Heart left ventricle (tissue), 16 donors: Measurements from ENCODE around the gene MYOF. TPM values are rescaled to one million over a fixed set of nuclear protein-coding genes. Genes with fewer than 3 reads are reported as not detected.

Experiments used
- ATAC-seq, 4 donors: fragments of 200-7000 bp; cut with Tn5 transposase; one replicate each; pipeline ENCODE4 v1.9.1; 2020 to 2022; ENCODE audit warnings: moderate library complexity in 4 of 4, mild to moderate bottlenecking in 3 of 4, moderate number of reproducible peaks in 1 of 4
- DNase-seq, 5 donors: peaks; one replicate each; pipeline ENCODE4 v3.0.0-alpha.2; 2020
- H3K27ac ChIP-seq, 12 donors: fragments of 200-600 bp; sonication (generic) in 4 of 12; one replicate each; pipeline versions ENCODE4 v1.5.0 to v1.8.0; 2016 to 2022; ENCODE audit warnings: mild to moderate bottlenecking in 2 of 12
- H3K27me3 ChIP-seq, 9 donors: fragments of 200-600 bp; sonication (generic) in 2 of 9; one replicate each; pipeline versions ENCODE4 v1.5.1 to v1.8.0; 2016 to 2022; ENCODE audit warnings: mild to moderate bottlenecking in 3 of 9
- H3K36me3 ChIP-seq, 9 donors: fragments of 200-600 bp; sonication (generic) in 2 of 9; one replicate each; pipeline versions ENCODE4 v1.5.0 to v1.8.0; 2018 to 2022; ENCODE audit warnings: mild to moderate bottlenecking in 2 of 9
- H3K4me1 ChIP-seq, 12 donors: fragments of 200-600 bp; sonication (generic) in 4 of 12; one replicate each; pipeline versions ENCODE4 v1.5.0 to v1.8.0; 2016 to 2022; ENCODE audit warnings: mild to moderate bottlenecking in 3 of 12
- H3K4me3 ChIP-seq, 12 donors: fragments of 200-600 bp; sonication (generic) in 4 of 12; one replicate each; pipeline versions ENCODE4 v1.5.0 to v1.8.0; 2017 to 2022; ENCODE audit warnings: mild to moderate bottlenecking in 9 of 12, moderate library complexity in 4 of 12
- H3K9me3 ChIP-seq, 12 donors: fragments of 200-600 bp; sonication (generic) in 4 of 12; one replicate each; pipeline versions ENCODE4 v1.5.0 to v1.8.0; 2016 to 2022; ENCODE audit warnings: mild to moderate bottlenecking in 1 of 12
- CTCF ChIP-seq, 12 donors: fragments of 200-600 bp; sonication (generic) in 4 of 12; IDR thresholded peaks; one replicate each; pipeline versions ENCODE4 v1.5.0 to v1.8.0; 2018 to 2022; ENCODE audit warnings: antibody characterized with exemption in 12 of 12, mild to moderate bottlenecking in 5 of 12
- POLR2A ChIP-seq, 2 donors: fragments of 450-650 bp; IDR thresholded peaks; one replicate each; pipeline ENCODE4 v1.6.1; 2017; ENCODE audit warnings: antibody characterized with exemption in 2 of 2, mild to moderate bottlenecking in 2 of 2, moderate library complexity in 2 of 2
- WGBS, 4 donors: extraction: QIAGEN DNeasy Blood & Tissue Kit in 2 of 4; methylation state at CpG; one replicate each; pipeline versions ENCODE4 v1.1.5 to v1.1.7; 2013 to 2018; 5-methylcytosine and 5-hydroxymethylcytosine counted together
- intact Hi-C, 10 donors: fragments of 100-400 bp; cut with DNase I; formaldehyde crosslinking; loops; one replicate each; pipeline versions ENCODE4 v1.11.1 to v1.14.2; 2022
- polyA plus RNA-seq, 2 donors: library from polyadenylated mRNA; stranded (reverse); fragments of 200-250 nt; gene quantifications; one replicate each; pipeline ENCODE4 v1.2.3, GENCODE V29; 2013
- total RNA-seq, 9 donors: library from RNA; depleted of rRNA in 2 of 9; stranded (reverse); fragments of >200 nt in 2 of 9; fragmentation: NEBNext Ultra II Directional in 3 of 9; extraction: Animal tissue kit (Norgen Biotek cat#: 25700) in 3 of 9; gene quantifications; one replicate each; pipeline versions ENCODE4 v1.1.0 to v1.2.4, GENCODE V29; 2016 to 2023
- donor health status: ischemic (EF 13 %, LVEDD 7.1; RV severe dilation, severe dysfunction).
- donor health status: healthy with polysubstance abuse.
- donor health status: DM: no; HTN: yes; CAD: no.
- donor health status: DM: no; HTN: no; CAD: no.
- donor health status: ischemic (EF 25% LVEDD 6.9; RV normal size, moderate dysfunction).
- donor health status: ischemic (EF 25% LVEDD 5.7; RV mildly dilated, moderate dysfunction).
- donor health status: healthy.
- donor health status: DM: yes; HTN: yes; CAD: no.
- donor health status: ischemic (EF 35%, LVEDD 5.7; RV mildly dilated, moderate dysfunction).
- donor health status: nonischemic (EF 11% LVEDD 7.7; RV severe dilation, severe dysfunction).
- donor health status: DM: yes; HTN: yes; CAD: no.
- donor health status: PGD.
- donor health status: ischemic (EF 29% LVEDD 5.4; RV normal size, mild dysfunction).
- donor health status: nonischemic (EF 23%, LVEDD 6.1; RV moderate dilation, normal function).

Gene MYOF
- total and polyA plus RNA-seq, 11 donors = 13.2 to 64.5 (median 21.6) TPM

DNA sequence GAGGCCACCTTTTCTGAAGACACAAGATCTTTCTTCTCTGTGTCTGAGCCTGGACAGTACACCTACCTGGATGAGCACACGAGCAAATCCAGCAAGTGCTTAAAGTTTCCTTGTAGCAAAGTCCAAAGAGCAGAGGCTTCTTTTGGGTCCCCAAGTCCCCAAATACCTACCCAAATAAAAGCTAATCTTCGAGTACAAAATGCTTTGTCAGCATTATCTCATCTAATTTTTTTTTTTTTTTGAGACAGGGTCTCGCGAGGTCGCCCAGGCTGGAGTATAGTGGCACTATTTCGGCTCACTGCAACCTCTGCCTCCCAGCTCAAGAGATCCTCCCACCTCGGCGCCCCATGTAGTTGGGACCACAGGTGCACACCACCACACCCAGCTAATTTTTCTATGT, 24.6 kb downstream of the MYOF start:
- ATAC-seq = no peak
- H3K27ac ChIP-seq = peak overlapping the region in 2 of 12 donors; percentile 75 to 91
- DNase-seq = no peak
- H3K4me3 ChIP-seq = no peak overlapping the region
- peaks cover 0 to 29% (median 6%) of the 10 kb centered on the region in 9 donors for H3K36me3 ChIP-seq
- H3K4me1 ChIP-seq = peaks cover 0 to 49% (median 13%) of the 10 kb centered on the region in 12 donors
- 89 to 94% (median 92%) methylated on average over 8 of the region's 8 CpGs for WGBS, 4 donors
- TF ChIP-seq CTCF (IDR thresholded peaks at IDR 0.05) (no peak), POLR2A (IDR thresholded peaks at IDR 0.05) (no peak)
- no peaks in the 10 kb centered on the region for H3K27me3 ChIP-seq
- H3K9me3 ChIP-seq = no peaks in the 10 kb centered on the region
- intact Hi-C loops = no loop called here

GRCh38 chr10:93456480-93456879, 25.7 kb downstream of the MYOF start:
- intact Hi-C loops = no loop called here
- Histone ChIP-seq H3K36me3 (peaks cover 0 to 35% (median 11%) of the 10 kb centered on the region in 9 donors), H3K27ac (no peak overlapping the region), H3K27me3 (no peaks in the 10 kb centered on the region), H3K4me3 (no peak overlapping the region), H3K4me1 (peaks cover 0 to 51% (median 13%) of the 10 kb centered on the region in 12 donors), H3K9me3 (no peaks in the 10 kb centered on the region)
- ATAC-seq (no peak), DNase-seq (no peak)
- WGBS, 4 donors = 72 to 77% (median 75%) methylated on average over 7 of the region's 7 CpGs
- TF ChIP-seq CTCF (IDR thresholded peaks at IDR 0.05) = no peak
- TF ChIP-seq POLR2A (IDR thresholded peaks at IDR 0.05) = no peak

- H3K27me3 ChIP-seq = no peaks in the 10 kb centered on the region
- DNase-seq = no peak
- ATAC-seq = no peak
- TF ChIP-seq CTCF (IDR thresholded peaks at IDR 0.05) = no peak
- no peak for TF ChIP-seq POLR2A (IDR thresholded peaks at IDR 0.05)
- intact Hi-C loops = no loop called here
- no peak overlapping the region for H3K4me3 ChIP-seq
- no peaks in the 10 kb centered on the region for H3K9me3 ChIP-seq
- H3K36me3 ChIP-seq = peaks cover 0 to 49% (median 25%) of the 10 kb centered on the region in 9 donors
- WGBS, 4 donors = 90 to 97% (median 93%) methylated on average over 7 of the region's 7 CpGs
- no peak overlapping the region for H3K27ac ChIP-seq
- H3K4me1 ChIP-seq = peaks cover 0 to 42% (median 13%) of the 10 kb centered on the region in 12 donors
Observed at GRCh38 chr10:93454736-93455135, 27.4 kb downstream of the MYOF start.

- Histone ChIP-seq H3K4me1 (peaks cover 0 to 36% (median 9%) of the 10 kb centered on the region in 12 donors), H3K9me3 (no peaks in the 10 kb centered on the region), H3K36me3 (peaks cover 0 to 55% (median 31%) of the 10 kb centered on the region in 9 donors), H3K4me3 (no peak overlapping the region), H3K27me3 (no peaks in the 10 kb centered on the region), H3K27ac (no peak overlapping the region)
- WGBS, 4 donors = 89 to 94% (median 92%) methylated on average over 2 of the region's 2 CpGs
- TF ChIP-seq CTCF (IDR thresholded peaks at IDR 0.05) (no peak), POLR2A (IDR thresholded peaks at IDR 0.05) (no peak)
- DNase-seq = no peak
- intact Hi-C loops = no loop called here
- ATAC-seq = no peak
Observed at GRCh38 chr10:93454146-93454545, 28.0 kb downstream of the MYOF start.
